HepG2 (cell line): ENCODE results near the gene C2orf42. TPM values are rescaled to one million over a fixed set of nuclear protein-coding genes. Genes with fewer than 3 reads are reported as not detected.

ENCODE experiments used
- CBX1 ChIP-seq: IDR thresholded peaks from one replicate; pipeline ENCODE4 v1.6.1; 2016; ENCODE audit warnings: antibody characterized with exemption, low read depth
- CCDC6 ChIP-seq: sonication (generic); formaldehyde crosslinking; IDR thresholded peaks from 2 replicates; pipeline ENCODE4 v1.8.1; 2022; ENCODE audit warnings: mild to moderate bottlenecking, missing genetic modification reagents, moderate library complexity
- FOSL1 ChIP-seq: sonication (generic); formaldehyde crosslinking; IDR thresholded peaks from 2 replicates; pipeline ENCODE4 v1.9.0; 2021; ENCODE audit warnings: missing genetic modification reagents, borderline replicate concordance
- GATAD1 ChIP-seq: IDR thresholded peaks from 2 replicates; pipeline ENCODE4 v1.6.1; 2016; ENCODE audit warnings: missing genetic modification reagents, missing compliant biosample characterization
- GMEB1 ChIP-seq: sonication (generic); formaldehyde crosslinking; IDR thresholded peaks from 2 replicates; pipeline ENCODE4 v1.5.1; 2020; ENCODE audit warnings: missing genetic modification reagents, mild to moderate bottlenecking, borderline replicate concordance
- GZF1 ChIP-seq: sonication (generic); formaldehyde crosslinking; IDR thresholded peaks from 2 replicates; pipeline ENCODE4 v1.5.1; 2020; ENCODE audit warnings: mild to moderate bottlenecking, missing genetic modification reagents
- NCOR1 ChIP-seq: fragments of 200-600 bp; sonication (generic); IDR thresholded peaks from 2 replicates; pipeline ENCODE4 v1.7.0; 2017; ENCODE audit warnings: antibody characterized with exemption, low read length, borderline replicate concordance
- PRDM4 ChIP-seq: sonication (generic); formaldehyde crosslinking; IDR thresholded peaks from 2 replicates; pipeline ENCODE4 v1.9.0; 2021; ENCODE audit warnings: missing genetic modification reagents, borderline replicate concordance
- SMAD3 ChIP-seq: sonication (generic); formaldehyde crosslinking; IDR thresholded peaks from 2 replicates; pipeline ENCODE4 v1.4.0; 2020; ENCODE audit warnings: missing genetic modification reagents
- TFE3 ChIP-seq: IDR thresholded peaks from 2 replicates; pipeline ENCODE4 v1.6.1; 2016
- TRIM24 ChIP-seq: sonication (generic); formaldehyde crosslinking; IDR thresholded peaks from 2 replicates; pipeline ENCODE4 v1.8.0; 2022; ENCODE audit warnings: mild to moderate bottlenecking, missing genetic modification reagents
- ZFP36L1 ChIP-seq: sonication (generic); formaldehyde crosslinking; IDR thresholded peaks from 2 replicates; pipeline ENCODE4 v1.8.0; 2022; ENCODE audit warnings: mild to moderate bottlenecking, missing genetic modification reagents, moderate library complexity
- ZMYM4 ChIP-seq: sonication (generic); formaldehyde crosslinking; IDR thresholded peaks from 2 replicates; pipeline ENCODE4 v1.8.1; 2023; ENCODE audit warnings: mild to moderate bottlenecking, missing genetic modification reagents
- ZNF256 ChIP-seq: sonication (generic); formaldehyde crosslinking; conservative IDR thresholded peaks from 2 replicates; pipeline ENCODE4 v1.4.0; 2020; ENCODE audit warnings: missing genetic modification reagents
- ZNF3 ChIP-seq: IDR thresholded peaks from 2 replicates; pipeline ENCODE4 v1.7.0; 2017; ENCODE audit warnings: inconsistent platforms
- ZNF775 ChIP-seq: sonication (generic); formaldehyde crosslinking; IDR thresholded peaks from 2 replicates; pipeline ENCODE4 v1.4.0; 2020; ENCODE audit warnings: missing genetic modification reagents, mild to moderate bottlenecking, moderate library complexity, borderline replicate concordance
- ZNF792 ChIP-seq: IDR thresholded peaks from 2 replicates; pipeline ENCODE4 v1.6.1; 2016
- polyA plus RNA-seq, 8 experiments: library from polyadenylated mRNA; depleted of rRNA in 3 of 8; stranded (reverse) in 7 of 8; unstranded in 1 of 8; fragments of >200 nt; fragmentation: Illumina TruSeq in 4 of 8; extraction: Trizol in 4 of 8; gene quantifications; 2 replicates each; pipeline versions ENCODE4 v1.2.1 to v1.2.3, GENCODE V29; 2011 to 2016; ENCODE audit warnings: low read depth in 4 of 8, missing spikeins in 1 of 8, mixed read lengths in 1 of 8; ENCODE audit not compliant: insufficient read depth in 1 of 8
- total RNA-seq, 5 experiments: library from RNA; depleted of rRNA; stranded (reverse); fragments of >200 nt; fragmentation: Illumina TruSeq; extraction: Trizol; gene quantifications; 2 replicates each; pipeline ENCODE4 v1.2.3, GENCODE V29; 2016; ENCODE audit warnings: low read depth in 1 of 5
- TF ChIP-seq, protein P1 (sequence below): IDR thresholded peaks from 2 replicates; pipeline ENCODE4 v1.6.1; 2016; ENCODE audit warnings: missing genetic modification reagents, missing compliant biosample characterization
- TF ChIP-seq, protein P2 (sequence below): sonication (generic); formaldehyde crosslinking; IDR thresholded peaks from 2 replicates; pipeline ENCODE4 v1.4.0; 2020; ENCODE audit warnings: missing genetic modification reagents

Gene C2orf42
- total and polyA plus RNA-seq, 2 of the 13 experiments (the other 11 are each of a cell fraction or from before 2014, with no cell fraction given), result 9.3 to 9.9 TPM

DNA sequence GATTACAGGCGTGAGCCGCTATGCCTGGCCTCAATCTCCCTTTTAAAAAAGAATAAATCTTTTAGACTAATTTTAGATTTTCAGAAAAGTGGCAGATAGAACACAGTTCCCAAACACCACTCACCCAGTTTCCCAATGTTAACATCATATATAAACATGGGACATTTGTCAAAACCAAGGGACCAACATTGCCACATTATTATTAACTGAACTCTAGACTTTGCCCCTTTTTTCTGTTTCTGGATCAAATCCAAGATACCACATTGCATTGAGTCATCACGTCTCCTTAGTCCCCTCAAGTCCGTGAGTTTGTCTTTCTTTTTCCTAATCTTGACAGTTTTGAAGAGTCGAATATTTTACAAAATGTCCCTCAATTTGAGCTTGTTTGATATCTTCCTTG is 2.4 kb downstream of the C2orf42 start (continued):
- TF ChIP-seq PRDM4 (CRISPR knock-in tag), result no peak
- no peak for TF ChIP-seq GZF1 (CRISPR knock-in tag)
- TF ChIP-seq ZMYM4 (CRISPR knock-in tag), result peak; percentile 26; the same call in 1 of the 2 replicates
- no peak for TF ChIP-seq GATAD1
- TF ChIP-seq ZNF256 (CRISPR knock-in tag), result no peak
- no peak; the same call in 1 of the 2 replicates for TF ChIP-seq GMEB1
- TF ChIP-seq ZNF775 (CRISPR knock-in tag), result no peak
- TF ChIP-seq ZNF3 (CRISPR knock-in tag), result no peak
- TF ChIP-seq ZFP36L1, result peak; percentile 61; the same call in 1 of the 2 replicates
- peak; percentile 79; the same call in 1 of the 2 replicates for TF ChIP-seq SMAD3 (CRISPR knock-in tag)
- no peak for TF ChIP-seq CCDC6 (CRISPR knock-in tag)
- peak; percentile 97 for TF ChIP-seq NCOR1
- TF ChIP-seq, protein P1, sequence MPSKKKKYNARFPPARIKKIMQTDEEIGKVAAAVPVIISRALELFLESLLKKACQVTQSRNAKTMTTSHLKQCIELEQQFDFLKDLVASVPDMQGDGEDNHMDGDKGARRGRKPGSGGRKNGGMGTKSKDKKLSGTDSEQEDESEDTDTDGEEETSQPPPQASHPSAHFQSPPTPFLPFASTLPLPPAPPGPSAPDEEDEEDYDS (CRISPR knock-in tag), result 0 out of 2 replicates have a peak, but pooled peaks have one; percentile 26
- TF ChIP-seq, protein P2, sequence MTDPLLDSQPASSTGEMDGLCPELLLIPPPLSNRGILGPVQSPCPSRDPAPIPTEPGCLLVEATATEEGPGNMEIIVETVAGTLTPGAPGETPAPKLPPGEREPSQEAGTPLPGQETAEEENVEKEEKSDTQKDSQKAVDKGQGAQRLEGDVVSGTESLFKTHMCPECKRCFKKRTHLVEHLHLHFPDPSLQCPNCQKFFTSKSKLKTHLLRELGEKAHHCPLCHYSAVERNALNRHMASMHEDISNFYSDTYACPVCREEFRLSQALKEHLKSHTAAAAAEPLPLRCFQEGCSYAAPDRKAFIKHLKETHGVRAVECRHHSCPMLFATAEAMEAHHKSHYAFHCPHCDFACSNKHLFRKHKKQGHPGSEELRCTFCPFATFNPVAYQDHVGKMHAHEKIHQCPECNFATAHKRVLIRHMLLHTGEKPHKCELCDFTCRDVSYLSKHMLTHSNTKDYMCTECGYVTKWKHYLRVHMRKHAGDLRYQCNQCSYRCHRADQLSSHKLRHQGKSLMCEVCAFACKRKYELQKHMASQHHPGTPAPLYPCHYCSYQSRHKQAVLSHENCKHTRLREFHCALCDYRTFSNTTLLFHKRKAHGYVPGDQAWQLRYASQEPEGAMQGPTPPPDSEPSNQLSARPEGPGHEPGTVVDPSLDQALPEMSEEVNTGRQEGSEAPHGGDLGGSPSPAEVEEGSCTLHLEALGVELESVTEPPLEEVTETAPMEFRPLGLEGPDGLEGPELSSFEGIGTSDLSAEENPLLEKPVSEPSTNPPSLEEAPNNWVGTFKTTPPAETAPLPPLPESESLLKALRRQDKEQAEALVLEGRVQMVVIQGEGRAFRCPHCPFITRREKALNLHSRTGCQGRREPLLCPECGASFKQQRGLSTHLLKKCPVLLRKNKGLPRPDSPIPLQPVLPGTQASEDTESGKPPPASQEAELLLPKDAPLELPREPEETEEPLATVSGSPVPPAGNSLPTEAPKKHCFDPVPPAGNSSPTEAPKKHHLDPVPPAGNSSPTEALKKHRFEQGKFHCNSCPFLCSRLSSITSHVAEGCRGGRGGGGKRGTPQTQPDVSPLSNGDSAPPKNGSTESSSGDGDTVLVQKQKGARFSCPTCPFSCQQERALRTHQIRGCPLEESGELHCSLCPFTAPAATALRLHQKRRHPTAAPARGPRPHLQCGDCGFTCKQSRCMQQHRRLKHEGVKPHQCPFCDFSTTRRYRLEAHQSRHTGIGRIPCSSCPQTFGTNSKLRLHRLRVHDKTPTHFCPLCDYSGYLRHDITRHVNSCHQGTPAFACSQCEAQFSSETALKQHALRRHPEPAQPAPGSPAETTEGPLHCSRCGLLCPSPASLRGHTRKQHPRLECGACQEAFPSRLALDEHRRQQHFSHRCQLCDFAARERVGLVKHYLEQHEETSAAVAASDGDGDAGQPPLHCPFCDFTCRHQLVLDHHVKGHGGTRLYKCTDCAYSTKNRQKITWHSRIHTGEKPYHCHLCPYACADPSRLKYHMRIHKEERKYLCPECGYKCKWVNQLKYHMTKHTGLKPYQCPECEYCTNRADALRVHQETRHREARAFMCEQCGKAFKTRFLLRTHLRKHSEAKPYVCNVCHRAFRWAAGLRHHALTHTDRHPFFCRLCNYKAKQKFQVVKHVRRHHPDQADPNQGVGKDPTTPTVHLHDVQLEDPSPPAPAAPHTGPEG (CRISPR knock-in tag), result no peak
- peak; percentile 62; the same call in 1 of the 2 replicates for TF ChIP-seq TFE3 (CRISPR knock-in tag)
- peak; percentile 66; the same call in 1 of the 2 replicates for TF ChIP-seq ZNF792 (CRISPR knock-in tag)
- peak; percentile 25; the same call in 1 of the 2 replicates for TF ChIP-seq TRIM24 (CRISPR knock-in tag)
- TF ChIP-seq FOSL1 (CRISPR knock-in tag), result peak; percentile 59; the same call in 1 of the 2 replicates
- no peak for TF ChIP-seq CBX1
